ENCODE results near the gene RYR3.

Gene RYR3

DNA sequence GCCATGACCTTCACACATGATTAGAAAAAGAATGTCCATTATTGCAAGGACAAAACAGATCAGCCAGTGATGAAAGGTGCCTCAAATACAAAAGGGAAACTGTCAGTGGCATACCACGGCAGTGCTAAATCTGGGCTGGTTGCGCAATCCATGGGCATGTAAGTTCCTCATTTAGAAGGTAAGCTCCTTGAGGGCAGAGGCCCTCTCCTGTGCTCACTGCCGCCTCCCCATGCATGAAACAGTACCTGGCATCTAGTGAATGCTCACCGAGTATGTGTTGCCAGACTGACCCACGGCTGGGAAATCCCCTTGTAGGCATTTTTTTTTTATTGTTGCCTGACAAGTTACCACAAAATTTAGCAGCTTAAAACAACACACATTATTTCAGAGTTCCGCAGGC lies 345.4 kb downstream of the RYR3 start:
- DNase-seq, result no peak

DNA sequence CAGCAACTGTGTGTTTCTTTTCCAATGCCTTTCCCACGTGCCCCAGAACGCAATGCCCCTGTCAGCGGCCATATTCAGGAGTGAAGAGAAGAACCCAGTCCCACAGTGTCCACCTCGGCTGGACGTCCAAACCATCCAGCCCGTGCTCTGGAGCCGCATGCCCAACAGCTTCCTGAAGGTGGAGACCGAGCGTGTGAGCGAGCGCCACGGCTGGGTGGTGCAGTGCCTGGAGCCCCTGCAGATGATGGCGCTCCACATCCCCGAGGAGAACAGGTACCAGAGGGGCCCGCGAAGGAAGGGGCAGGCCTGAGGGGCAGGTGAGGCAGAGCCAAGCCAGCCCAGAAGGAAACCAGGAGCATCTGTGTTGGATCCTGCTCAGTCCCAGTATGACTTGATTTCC lies 349.4 kb downstream of the RYR3 start:
- no peak for DNase-seq

DNA sequence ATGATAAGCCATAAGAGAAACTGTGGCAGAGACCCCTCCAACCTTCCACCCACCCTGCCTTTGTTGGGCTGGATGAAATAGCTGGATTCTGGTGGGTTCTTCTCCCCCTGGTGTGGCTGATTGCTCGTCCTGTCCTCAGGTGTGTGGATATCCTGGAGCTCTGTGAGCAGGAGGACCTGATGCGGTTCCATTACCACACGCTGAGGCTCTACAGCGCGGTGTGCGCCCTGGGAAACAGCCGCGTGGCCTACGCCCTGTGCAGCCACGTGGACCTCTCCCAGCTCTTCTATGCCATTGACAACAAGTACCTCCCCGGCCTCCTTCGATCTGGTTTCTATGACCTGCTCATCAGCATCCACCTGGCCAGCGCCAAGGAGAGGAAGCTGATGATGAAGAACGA lies 351.2 kb downstream of the RYR3 start:
- no peak for DNase-seq

DNA sequence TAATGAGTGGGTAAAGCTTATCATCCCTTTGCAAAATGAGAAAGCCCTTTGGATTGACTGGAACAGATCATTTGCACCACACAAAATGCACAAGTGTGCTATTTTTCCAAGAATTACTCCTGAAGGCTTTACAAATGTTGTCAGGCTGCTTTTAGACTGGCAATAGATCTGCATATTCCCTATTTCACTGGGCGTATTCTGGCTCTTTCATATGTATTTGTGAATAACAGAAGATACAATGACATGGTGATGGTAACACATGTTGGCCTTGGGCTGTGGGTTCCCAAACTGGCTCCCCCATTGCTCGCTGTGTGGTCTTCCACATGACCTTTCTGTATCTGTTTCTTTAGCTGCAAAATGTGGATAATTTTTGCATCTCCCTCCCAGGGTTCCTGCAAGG lies 354.2 kb downstream of the RYR3 start:
- no peak for DNase-seq

DNA sequence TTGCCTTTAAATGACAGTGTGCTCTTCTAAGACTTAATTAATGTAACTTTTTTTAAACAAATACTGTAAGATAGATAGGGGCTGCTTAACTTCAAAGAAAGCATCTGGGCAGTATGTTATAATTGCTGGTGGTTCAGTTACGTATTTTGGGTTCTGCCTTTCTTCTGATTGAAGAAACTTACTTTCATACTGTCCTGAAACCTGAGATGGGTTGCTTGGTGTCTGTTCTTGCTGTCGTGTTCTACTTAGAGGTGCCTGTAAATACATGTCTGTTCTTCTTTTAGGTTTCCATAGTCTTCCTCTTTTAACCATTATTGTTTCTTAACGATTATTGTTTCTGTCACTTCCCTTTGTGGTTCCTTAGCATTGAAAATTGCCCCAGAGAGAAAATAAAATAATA lies 359.8 kb downstream of the RYR3 start:
- DNase-seq, result no peak

DNA sequence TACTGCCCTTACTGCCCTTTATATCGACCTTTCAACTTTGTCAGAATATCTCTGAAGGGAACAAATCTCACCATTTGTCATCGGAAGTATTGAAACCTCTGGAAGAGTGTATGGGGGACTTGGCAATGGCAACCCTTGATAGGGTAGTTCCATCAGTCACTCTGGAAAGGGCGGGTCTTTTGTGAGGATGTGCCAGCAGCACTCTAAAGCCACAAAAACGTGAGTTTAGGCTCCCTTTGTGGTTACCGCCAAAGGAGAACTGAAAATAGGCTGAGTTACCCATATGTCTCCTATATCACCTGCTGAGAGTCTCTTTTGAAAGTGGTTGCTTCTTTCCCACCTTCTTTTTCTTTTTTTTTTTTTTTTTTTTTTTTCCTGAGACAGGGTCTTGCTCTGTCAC lies 360.7 kb downstream of the RYR3 start:
- no peak for DNase-seq

DNA sequence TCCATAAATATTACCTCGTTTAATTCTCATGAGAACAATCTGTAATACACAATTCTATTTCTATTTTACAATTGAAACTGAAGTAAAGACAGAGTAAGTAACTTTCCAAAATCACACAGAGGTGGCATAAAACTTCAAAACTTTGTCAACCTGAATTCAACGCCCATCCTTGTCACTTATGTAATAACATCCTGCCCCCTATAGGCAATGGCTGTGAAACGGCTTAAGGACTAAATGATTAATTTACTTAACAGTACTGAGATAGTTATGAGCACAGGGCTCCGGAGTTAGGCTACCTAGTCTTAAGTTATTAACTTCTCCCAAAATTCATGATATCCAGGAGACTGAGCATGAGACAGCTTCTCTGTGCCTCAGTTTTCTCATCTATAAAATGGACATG lies 364.5 kb downstream of the RYR3 start:
- DNase-seq, result peak; percentile 15

DNA sequence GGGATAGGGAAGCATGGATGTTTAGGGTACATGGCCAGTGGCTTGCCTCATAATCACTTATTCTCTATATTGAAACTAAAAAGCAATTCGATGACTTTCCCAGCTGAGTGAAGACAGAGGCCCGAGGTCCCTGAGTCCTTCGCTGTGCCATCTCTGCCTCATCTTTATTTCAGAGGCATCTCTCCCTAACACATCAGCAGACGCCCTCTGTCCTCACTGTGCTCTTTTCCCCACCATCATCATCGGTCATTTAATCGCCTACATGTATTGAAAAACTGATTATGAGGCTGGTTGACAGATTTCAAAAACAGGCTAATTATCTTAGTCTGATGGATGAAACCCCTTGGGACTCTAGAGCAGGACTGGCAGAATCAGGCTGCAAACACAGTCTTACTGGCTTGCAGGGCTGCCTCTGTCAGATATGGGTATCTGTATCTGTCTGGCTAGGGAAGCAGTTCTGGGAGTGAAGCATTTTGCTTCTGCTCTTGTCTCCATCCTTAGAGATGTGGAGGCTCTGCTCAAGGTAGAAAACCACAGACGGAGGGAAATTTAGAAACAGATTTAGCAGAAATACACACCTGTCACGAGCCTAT lies 366.6 kb downstream of the RYR3 start:
- DNase-seq, result no peak

DNA sequence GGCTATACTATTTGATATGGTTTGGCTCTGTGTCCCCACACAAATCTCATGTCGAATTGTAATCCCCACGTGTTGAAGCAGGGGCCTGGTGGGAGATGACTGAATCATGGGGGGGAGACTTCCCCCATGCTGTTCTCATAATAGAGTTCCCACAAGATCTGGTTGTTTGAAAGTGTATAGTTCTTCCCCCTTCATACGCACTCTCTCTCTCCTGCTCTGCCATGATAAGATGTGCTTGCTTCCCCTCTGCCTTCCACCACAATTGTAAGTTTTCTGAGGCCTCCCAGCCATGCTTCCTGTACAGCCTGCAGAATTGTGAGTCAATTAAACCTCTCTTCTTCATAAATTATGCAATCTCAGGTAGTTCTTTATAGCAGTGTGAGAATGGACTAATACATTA lies 367.4 kb downstream of the RYR3 start:
- no peak for DNase-seq

DNA sequence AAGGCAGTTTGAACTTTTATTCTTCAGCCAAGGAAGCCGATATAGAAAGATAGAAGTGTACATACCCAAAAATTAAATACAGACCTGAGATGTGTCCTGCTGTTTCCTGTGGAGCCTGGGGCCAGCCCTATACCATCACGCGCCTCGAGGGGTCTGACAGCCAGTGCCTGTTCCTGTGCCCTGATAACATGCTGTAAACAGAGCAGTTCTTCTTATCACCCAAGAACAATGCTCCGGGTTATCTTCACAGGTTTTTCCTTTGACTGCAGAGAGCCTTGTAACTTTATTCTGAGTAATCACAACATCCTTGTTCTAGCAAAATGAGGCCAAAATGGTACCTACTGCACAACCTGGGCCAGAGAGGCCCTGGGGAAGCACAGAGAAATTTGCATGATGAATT lies 367.8 kb downstream of the RYR3 start:
- no peak for DNase-seq

DNA sequence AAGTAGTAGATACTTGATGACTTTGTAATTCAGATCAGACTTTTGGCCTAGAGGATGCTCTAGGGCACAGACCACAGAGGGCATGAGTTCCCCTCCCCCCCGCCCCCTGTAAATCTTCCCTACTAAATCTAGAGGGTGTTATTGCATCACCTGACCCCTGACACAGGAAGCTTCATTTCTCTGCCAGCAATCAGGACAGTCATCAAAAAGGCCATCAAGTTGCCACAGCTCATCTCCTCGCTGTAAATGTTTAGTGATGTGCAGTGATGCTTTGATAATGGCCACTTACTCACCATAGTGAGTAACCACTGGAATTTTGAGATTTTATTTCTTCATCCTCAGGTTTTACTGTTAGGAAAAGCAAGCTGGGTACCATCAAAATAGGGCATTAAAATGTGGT lies 368.3 kb downstream of the RYR3 start:
- DNase-seq, result no peak

DNA sequence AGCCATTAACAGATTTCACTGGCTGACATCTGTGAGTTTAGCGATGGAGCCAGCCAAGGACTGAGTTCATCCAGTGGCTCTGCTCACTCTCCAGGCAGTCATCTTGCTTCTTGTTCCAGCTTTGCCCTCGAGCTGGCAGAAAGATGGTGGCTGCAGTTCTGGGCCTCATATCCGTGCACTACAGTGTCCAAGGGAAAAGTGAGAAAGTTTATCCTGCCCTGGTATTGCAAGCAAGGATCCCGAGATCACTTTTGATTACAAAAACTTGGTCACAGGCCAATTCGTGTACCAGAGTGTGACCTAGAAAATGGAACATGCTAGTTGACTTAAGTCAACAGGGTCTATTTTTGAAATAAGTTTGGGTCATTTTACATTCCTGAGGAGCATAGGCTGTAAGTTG lies 369.6 kb downstream of the RYR3 start:
- DNase-seq, result no peak

DNA sequence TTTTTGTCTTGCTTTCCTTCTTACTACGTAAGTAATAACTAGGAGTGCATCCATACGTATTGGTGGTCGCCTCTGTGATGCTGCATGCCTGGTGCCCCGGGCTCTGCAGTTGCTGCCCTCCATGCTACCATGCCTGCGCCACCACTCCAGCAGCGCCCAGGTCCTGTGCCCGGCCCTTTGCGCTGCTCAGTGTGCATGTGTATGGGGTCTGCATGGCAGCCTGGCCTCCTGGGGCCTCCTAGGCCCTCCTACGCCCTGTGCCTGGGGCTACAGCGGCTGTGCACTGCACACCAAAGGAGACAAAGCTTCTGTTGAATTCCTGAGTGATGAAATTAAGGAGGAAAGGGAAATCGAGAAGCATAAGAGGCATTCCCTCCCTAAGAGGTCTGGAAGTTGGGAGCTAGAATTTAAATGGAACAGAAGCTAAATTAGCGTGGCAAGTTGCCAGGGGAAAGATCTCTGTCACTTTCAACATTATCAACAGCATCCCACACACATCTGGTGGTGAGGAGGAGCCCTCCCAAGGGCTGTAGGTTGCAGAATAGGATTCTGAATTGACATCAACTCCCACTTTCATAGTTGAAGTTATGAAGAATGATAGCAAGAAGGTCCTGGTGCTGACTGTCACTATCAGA lies 382.5 kb downstream of the RYR3 start:
- DNase-seq, result no peak

DNA sequence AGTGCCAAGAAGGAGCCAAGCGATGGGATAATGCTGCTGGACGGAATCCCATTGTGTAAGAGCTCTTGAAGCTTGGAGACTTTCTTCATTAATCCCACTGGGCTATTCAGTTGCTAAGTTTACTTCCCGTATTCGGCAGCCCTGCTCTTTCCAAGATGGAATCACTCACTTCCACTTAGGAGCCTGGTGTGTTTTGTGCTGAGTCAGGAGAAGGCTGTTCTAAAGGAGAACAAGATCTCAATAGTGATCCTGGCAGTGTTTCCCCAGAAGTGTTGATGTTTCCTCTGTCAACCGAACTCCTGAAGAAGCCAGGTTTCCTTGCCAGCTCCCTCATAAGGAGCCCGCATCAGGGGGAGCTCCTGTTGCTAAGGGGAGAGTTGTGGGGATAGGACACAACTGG lies 387.4 kb downstream of the RYR3 start:
- no peak for DNase-seq

DNA sequence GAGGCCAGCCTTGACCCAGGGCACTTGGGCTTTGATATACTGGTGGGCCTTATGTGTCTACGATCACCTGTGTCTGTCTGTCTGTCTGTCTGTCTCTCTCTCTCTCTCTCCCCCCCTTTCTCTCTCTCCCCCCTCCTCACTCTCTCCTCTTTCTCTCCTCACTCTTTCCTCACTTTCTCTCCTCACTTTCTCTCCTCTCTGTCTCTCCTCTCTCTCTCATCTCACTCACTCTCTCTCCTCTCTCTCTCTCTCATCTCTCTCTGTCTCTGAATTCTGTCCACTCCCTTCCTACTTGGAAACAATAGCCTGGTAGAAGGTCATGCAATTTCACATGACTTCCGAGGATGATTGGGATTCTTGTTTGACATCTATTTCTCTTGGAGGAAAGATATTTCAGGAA lies 388.4 kb downstream of the RYR3 start:
- no peak for DNase-seq

DNA sequence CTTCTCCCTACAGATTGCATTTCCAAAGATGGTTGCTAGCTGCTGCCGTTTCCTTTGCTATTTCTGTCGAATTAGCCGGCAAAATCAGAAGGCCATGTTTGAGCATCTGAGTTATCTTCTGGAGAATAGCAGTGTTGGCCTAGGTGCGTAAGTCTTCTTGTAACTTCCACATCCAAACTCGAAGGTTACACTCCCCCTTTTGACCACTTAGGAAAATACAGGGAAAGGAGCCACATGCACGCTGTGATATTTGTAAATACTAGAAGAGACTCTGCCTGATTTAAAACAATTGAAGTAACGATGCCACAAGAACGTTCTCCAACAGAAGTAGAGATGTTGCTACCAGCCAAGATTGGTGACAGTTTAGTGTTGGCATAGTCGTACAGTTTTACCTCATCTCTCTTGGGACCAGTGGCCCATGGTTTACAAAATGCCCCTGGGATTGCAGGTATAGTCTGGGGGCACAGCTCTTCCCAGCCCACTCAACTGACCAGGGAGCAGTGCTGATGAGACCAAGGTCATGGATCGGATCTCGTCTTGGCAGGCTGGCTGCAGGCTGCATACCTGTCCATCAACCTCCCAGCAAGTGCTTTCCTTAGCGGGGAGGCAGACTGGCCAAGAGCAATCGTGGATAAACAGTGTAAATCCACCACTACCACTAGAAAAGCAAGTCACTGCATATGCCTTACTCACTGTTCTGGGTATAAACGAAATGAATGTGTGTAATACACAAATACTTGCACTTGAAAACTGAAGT lies 389.1 kb downstream of the RYR3 start:
- DNase-seq, result peak; percentile 12

DNA sequence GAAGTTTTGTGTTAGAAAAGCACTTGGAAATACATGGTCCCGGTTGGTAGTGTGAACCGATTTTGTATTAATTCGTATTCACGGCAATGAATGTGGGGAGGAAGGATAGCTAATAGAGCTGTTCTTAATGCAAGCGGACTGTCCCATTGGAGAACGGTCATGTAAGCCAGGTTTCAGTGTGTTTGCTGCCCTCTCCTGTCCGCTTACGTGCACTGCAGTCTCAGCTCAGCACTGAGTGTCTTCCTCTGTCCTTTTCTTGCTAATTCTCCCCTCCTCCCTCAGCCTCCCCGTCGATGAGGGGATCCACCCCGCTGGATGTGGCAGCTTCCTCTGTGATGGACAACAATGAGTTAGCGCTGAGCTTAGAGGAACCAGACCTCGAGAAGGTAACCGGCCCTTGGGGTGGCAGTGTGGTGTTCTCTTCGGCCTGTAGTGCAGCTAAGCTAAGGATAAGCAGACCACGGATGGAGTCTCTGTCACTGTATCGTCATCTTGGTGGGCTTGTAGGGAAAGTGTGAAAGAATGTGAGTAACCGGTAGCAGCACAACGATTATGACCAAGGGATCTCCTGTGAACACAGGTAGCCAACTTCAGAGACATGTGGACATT lies 390.0 kb downstream of the RYR3 start:
- DNase-seq, result peak; percentile 70

DNA sequence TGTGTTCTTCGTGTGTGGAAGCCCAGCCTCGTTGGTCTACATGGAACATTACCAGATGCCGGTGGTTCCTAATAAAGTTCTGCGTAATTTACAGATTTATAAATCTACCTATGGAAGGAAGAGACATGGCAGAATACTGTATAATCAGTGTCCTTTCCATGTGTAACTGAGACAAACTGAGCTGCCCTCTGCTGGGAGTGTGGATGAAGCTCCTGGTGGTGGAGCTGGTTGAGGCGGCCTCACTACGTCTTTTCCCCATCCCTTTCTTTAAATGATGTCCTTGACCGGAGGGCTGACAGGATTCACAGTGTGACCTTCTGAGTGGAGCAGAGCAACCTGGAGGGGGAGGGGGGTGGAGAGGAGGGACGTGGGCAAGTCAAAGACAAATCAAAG lies 390.5 kb downstream of the RYR3 start:
- no peak for DNase-seq

DNA sequence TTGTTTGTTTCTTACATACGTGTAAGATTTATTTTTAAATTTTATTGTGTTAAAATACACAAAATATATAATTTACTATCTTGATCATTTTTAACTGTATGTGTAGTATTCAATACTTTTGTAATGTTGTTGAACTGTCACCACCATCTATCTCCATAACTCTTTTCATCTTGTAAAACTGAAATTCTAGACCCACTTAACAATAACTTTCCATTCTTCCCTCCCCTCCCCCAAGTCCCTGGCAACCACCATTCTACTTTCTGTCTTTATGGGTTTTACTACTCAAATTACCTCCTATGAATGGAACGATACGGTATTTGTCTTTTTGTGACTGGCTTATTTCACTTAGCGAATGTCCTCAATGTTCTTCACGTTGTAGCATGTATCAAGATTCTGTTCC lies 395.4 kb downstream of the RYR3 start:
- no peak for DNase-seq

DNA sequence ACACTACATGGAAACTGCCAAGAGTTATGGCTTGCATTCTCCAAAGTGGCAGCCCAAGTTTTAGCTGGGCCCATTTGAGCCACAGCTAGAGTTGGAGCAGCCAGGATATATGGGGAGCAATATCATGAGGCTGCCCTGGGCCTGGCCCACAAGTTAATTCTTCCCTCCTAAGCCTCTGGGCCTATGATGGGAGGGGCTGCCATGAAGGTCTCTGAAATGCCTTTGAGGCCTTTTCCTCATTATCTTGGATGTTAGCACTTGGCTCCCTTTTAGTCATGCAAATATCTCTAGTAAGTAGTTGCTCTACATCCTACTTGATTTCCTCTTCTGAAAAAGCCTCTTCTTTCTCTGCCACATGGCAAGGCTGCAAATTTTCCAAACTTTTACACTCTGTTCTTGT lies 400.0 kb downstream of the RYR3 start:
- DNase-seq, result no peak

DNA sequence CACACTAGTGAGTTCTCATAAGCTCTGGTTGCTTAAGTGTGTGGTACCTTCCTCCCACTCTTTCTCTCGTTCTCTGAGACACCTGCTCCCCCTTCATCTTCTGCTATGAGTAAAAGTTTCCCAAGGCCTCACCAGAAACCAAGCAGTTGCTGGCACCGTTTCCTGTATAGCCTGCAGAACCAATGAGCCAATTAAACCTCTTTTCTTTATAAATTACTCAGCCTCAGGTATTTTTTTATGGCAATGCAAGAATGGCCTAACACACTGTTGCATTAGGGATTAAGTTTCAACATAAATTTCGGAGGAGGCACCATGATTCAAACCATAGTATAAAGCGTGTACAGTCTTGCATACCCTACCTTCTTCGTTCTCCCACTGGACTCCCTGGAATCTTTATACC lies 405.3 kb downstream of the RYR3 start:
- no peak for DNase-seq

DNA sequence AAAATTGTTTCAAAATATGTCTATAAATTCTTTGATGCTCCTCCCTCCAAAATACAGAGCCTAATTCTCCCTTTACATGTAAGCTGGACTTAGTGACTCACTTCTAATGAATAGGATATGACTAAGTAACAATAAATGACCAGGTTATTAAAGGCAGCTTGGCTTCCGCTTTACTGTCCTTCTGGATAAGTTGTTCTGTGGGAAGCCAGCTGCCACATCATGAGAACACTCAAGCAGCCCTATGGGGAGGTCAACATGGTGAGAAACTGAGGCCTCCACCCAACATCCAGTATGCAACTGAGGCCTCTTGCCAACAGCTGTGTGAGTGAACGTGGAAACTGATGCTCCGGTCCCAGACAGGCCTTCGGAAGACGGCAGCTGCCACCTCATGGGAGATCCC lies 410.2 kb downstream of the RYR3 start:
- peak; percentile 79 for DNase-seq

DNA sequence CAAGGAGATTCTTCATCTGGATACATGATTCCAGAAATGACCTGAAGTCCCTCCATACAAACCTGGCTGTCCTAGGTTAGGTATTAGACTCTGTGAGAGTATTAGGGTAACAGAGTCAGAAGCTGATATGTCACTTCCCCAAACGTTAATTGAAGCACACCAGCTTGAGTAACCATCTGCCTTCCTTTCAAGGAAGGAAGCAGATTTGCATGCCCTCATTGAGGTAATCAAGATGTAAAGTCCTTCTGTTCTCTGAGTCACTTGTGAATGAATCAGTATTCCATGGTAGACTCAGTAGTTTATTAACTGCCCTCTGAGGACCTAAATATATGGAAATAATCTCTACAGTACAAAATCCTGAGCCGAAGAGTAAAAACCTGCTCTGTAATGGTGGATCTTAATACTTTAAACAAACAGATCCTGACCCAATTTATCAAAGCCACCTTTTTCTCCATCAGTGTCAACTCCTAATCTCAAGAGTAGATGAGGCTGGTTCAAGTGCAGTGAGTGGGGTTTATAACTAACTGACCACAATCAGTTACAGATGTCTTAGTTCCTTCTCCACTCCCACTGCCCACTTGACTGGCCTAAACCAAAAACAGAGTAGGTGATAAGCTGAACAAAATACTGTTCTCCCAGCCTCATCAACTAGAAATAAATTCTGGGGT lies 411.4 kb downstream of the RYR3 start:
- DNase-seq, result peak; percentile 60

DNA sequence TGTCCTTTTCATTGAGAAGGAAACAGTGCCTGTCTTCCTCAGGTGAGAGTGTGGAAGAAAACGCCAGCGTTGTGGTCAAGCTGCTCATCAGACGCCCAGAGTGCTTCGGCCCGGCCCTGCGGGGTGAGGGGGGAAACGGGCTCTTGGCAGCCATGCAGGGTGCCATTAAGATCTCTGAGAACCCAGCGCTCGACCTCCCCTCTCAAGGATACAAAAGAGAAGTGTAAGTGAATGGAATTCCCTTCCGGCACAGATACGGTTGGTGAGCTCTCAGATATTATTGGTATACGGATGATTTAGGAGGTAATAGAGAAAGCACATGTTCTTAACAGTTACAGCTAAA lies 411.9 kb downstream of the RYR3 start:
- no peak for DNase-seq

Data from fibroblast of skin of back (primary cell).